Measurements from ENCODE around the gene INSRR.

INSRR gene

DNA sequence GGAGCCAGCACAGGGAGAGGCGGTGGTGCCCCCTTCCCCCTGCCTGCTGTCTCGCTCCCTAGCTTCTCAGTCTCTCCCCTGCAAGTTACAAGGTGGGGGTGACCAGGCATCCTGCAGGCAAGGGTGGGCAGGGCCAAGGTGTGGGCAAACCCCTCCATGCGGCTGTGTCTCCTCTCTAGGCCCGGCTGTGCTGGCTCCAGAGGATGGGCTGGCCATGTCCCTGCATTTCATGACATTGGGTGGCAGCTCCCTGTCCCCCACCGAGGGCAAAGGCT is 16.4 kb upstream of the INSRR start:
- no peak overlapping the region for H2BK5ac ChIP-seq (ENCODE audit: low read depth, low read length, poor library complexity)
- no CpG with 5 or more reads among the region's 5 CpGs for WGBS (ENCODE audit: extremely low coverage, insufficient coverage, insufficient read length)
- no peaks in the 10 kb centered on the region for H3K79me2 ChIP-seq (ENCODE audit: control insufficient read depth, insufficient read depth, low read length, poor library complexity)
- H3K4me2 ChIP-seq (ENCODE audit: low read length): no peak overlapping the region
- H3K18ac ChIP-seq (ENCODE audit: low read length): no peak overlapping the region
- no peak overlapping the region for H3K4ac ChIP-seq (ENCODE audit: low read depth, low read length)
- H3K9ac ChIP-seq (ENCODE audit: low read length): no peak overlapping the region
- H2BK120ac ChIP-seq (ENCODE audit: insufficient read depth, low read length, poor library complexity): no peak overlapping the region
- H3K27ac ChIP-seq (ENCODE audit: low read depth, low read length): no peak overlapping the region
- H3K36me3 ChIP-seq (ENCODE audit: control insufficient read depth in 1 of 2, insufficient read depth in 2 of 2, low read length in 2 of 2): no peaks in the 10 kb centered on the region
- no peaks in the 10 kb centered on the region for H3K4me1 ChIP-seq (ENCODE audit: control insufficient read depth in 1 of 2, insufficient read depth in 2 of 2, low read length in 2 of 2)
- no peak overlapping the region for H4K8ac ChIP-seq (ENCODE audit: low read depth, low read length)
- no peak for DNase-seq
- H4K91ac ChIP-seq (ENCODE audit: low read depth, low read length): no peak overlapping the region
- no peak overlapping the region for H2BK12ac ChIP-seq (ENCODE audit: low read length)
- H3K14ac ChIP-seq (ENCODE audit: low read length): no peak overlapping the region
- H3K27me3 ChIP-seq (ENCODE audit: insufficient read depth, low read length): no peaks in the 10 kb centered on the region
- no peak overlapping the region for H3K23ac ChIP-seq (ENCODE audit: low read length)
- no peak overlapping the region for H2AFZ ChIP-seq (ENCODE audit: insufficient read depth, low read length, poor library complexity)
- H4K12ac ChIP-seq (ENCODE audit: low read depth, low read length): no peak overlapping the region
- no peak overlapping the region for H2AK5ac ChIP-seq (ENCODE audit: low read length)
- no peaks in the 10 kb centered on the region for H3K9me3 ChIP-seq (ENCODE audit: insufficient read depth, low read depth, low read length)
- H3K79me1 ChIP-seq (ENCODE audit: low read length): no peaks in the 10 kb centered on the region
- H3K4me3 ChIP-seq (ENCODE audit: low read depth, low read length): no peak overlapping the region

- Histone ChIP-seq H4K8ac (ENCODE audit: low read depth, low read length) (no peak overlapping the region), H2BK120ac (ENCODE audit: insufficient read depth, low read length, poor library complexity) (no peak overlapping the region), H2BK5ac (ENCODE audit: low read depth, low read length, poor library complexity) (no peak overlapping the region), H3K4me2 (ENCODE audit: low read length) (no peak overlapping the region), H3K9me3 (ENCODE audit: insufficient read depth, low read depth, low read length) (no peaks in the 10 kb centered on the region), H4K12ac (ENCODE audit: low read depth, low read length) (no peak overlapping the region), H4K91ac (ENCODE audit: low read depth, low read length) (no peak overlapping the region), H2BK12ac (ENCODE audit: low read length) (no peak overlapping the region), H3K9ac (ENCODE audit: low read length) (no peak overlapping the region), H3K36me3 (ENCODE audit: control insufficient read depth in 1 of 2, insufficient read depth in 2 of 2, low read length in 2 of 2) (no peaks in the 10 kb centered on the region), H3K4me1 (ENCODE audit: control insufficient read depth in 1 of 2, insufficient read depth in 2 of 2, low read length in 2 of 2) (no peaks in the 10 kb centered on the region), H3K4ac (ENCODE audit: low read depth, low read length) (no peak overlapping the region), H3K14ac (ENCODE audit: low read length) (no peak overlapping the region), H3K4me3 (ENCODE audit: low read depth, low read length) (no peak overlapping the region), H3K18ac (ENCODE audit: low read length) (no peak overlapping the region), H3K27me3 (ENCODE audit: insufficient read depth, low read length) (no peaks in the 10 kb centered on the region), H3K79me1 (ENCODE audit: low read length) (no peaks in the 10 kb centered on the region), H3K27ac (ENCODE audit: low read depth, low read length) (no peak overlapping the region), H3K23ac (ENCODE audit: low read length) (no peak overlapping the region), H3K79me2 (ENCODE audit: control insufficient read depth, insufficient read depth, low read length, poor library complexity) (no peaks in the 10 kb centered on the region), H2AFZ (ENCODE audit: insufficient read depth, low read length, poor library complexity) (no peak overlapping the region), H2AK5ac (ENCODE audit: low read length) (no peak overlapping the region)
- WGBS (ENCODE audit: extremely low coverage, insufficient coverage, insufficient read length): no CpG with 5 or more reads among the region's 16 CpGs
- DNase-seq: no peak
Observed at GRCh38 chr1:156874572-156875340, 15.8 kb upstream of the INSRR start.

- Histone ChIP-seq H3K4me3 (ENCODE audit: low read depth, low read length) (no peak overlapping the region), H3K9ac (ENCODE audit: low read length) (no peak overlapping the region), H3K18ac (ENCODE audit: low read length) (no peak overlapping the region), H3K36me3 (ENCODE audit: control insufficient read depth in 1 of 2, insufficient read depth in 2 of 2, low read length in 2 of 2) (no peaks in the 10 kb centered on the region), H3K27ac (ENCODE audit: low read depth, low read length) (no peak overlapping the region), H3K9me3 (ENCODE audit: insufficient read depth, low read depth, low read length) (no peaks in the 10 kb centered on the region), H3K4ac (ENCODE audit: low read depth, low read length) (no peak overlapping the region), H2AK5ac (ENCODE audit: low read length) (no peak overlapping the region), H2AFZ (ENCODE audit: insufficient read depth, low read length, poor library complexity) (no peak overlapping the region), H2BK12ac (ENCODE audit: low read length) (no peak overlapping the region), H4K12ac (ENCODE audit: low read depth, low read length) (no peak overlapping the region), H3K23ac (ENCODE audit: low read length) (no peak overlapping the region), H2BK120ac (ENCODE audit: insufficient read depth, low read length, poor library complexity) (no peak overlapping the region), H2BK5ac (ENCODE audit: low read depth, low read length, poor library complexity) (no peak overlapping the region), H3K4me2 (ENCODE audit: low read length) (no peak overlapping the region), H3K79me1 (ENCODE audit: low read length) (no peaks in the 10 kb centered on the region), H3K14ac (ENCODE audit: low read length) (no peak overlapping the region), H4K8ac (ENCODE audit: low read depth, low read length) (no peak overlapping the region), H4K91ac (ENCODE audit: low read depth, low read length) (no peak overlapping the region), H3K79me2 (ENCODE audit: control insufficient read depth, insufficient read depth, low read length, poor library complexity) (no peaks in the 10 kb centered on the region), H3K27me3 (ENCODE audit: insufficient read depth, low read length) (no peaks in the 10 kb centered on the region), H3K4me1 (ENCODE audit: control insufficient read depth in 1 of 2, insufficient read depth in 2 of 2, low read length in 2 of 2) (no peaks in the 10 kb centered on the region)
- no peak for DNase-seq
- WGBS (ENCODE audit: extremely low coverage, insufficient coverage, insufficient read length): no CpG with 5 or more reads among the region's 5 CpGs
Observed at GRCh38 chr1:156874142-156874541, 15.2 kb upstream of the INSRR start.

GRCh38 chr1:156873659-156874058 is 14.7 kb upstream of the INSRR start:
- Histone ChIP-seq H2BK12ac (ENCODE audit: low read length) (no peak overlapping the region), H2BK5ac (ENCODE audit: low read depth, low read length, poor library complexity) (no peak overlapping the region), H3K14ac (ENCODE audit: low read length) (no peak overlapping the region), H2AFZ (ENCODE audit: insufficient read depth, low read length, poor library complexity) (no peak overlapping the region), H3K4me3 (ENCODE audit: low read depth, low read length) (no peak overlapping the region), H3K27ac (ENCODE audit: low read depth, low read length) (no peak overlapping the region), H3K23ac (ENCODE audit: low read length) (no peak overlapping the region), H3K4ac (ENCODE audit: low read depth, low read length) (no peak overlapping the region), H3K79me1 (ENCODE audit: low read length) (no peaks in the 10 kb centered on the region), H3K9ac (ENCODE audit: low read length) (no peak overlapping the region), H3K4me2 (ENCODE audit: low read length) (no peak overlapping the region), H4K8ac (ENCODE audit: low read depth, low read length) (no peak overlapping the region), H3K27me3 (ENCODE audit: insufficient read depth, low read length) (no peaks in the 10 kb centered on the region), H3K36me3 (ENCODE audit: control insufficient read depth in 1 of 2, insufficient read depth in 2 of 2, low read length in 2 of 2) (no peaks in the 10 kb centered on the region), H3K79me2 (ENCODE audit: control insufficient read depth, insufficient read depth, low read length, poor library complexity) (no peaks in the 10 kb centered on the region), H3K9me3 (ENCODE audit: insufficient read depth, low read depth, low read length) (no peaks in the 10 kb centered on the region), H4K91ac (ENCODE audit: low read depth, low read length) (no peak overlapping the region), H4K12ac (ENCODE audit: low read depth, low read length) (no peak overlapping the region), H3K4me1 (ENCODE audit: control insufficient read depth in 1 of 2, insufficient read depth in 2 of 2, low read length in 2 of 2) (no peaks in the 10 kb centered on the region), H2AK5ac (ENCODE audit: low read length) (no peak overlapping the region), H3K18ac (ENCODE audit: low read length) (no peak overlapping the region), H2BK120ac (ENCODE audit: insufficient read depth, low read length, poor library complexity) (no peak overlapping the region)
- no peak for DNase-seq
- WGBS (ENCODE audit: extremely low coverage, insufficient coverage, insufficient read length): no CpG with 5 or more reads among the region's 18 CpGs

All from trophoblast cell (in vitro differentiated cells and primary cell).